ENCODE measurements around the gene CACNG4.

The CACNG4 gene

DNA sequence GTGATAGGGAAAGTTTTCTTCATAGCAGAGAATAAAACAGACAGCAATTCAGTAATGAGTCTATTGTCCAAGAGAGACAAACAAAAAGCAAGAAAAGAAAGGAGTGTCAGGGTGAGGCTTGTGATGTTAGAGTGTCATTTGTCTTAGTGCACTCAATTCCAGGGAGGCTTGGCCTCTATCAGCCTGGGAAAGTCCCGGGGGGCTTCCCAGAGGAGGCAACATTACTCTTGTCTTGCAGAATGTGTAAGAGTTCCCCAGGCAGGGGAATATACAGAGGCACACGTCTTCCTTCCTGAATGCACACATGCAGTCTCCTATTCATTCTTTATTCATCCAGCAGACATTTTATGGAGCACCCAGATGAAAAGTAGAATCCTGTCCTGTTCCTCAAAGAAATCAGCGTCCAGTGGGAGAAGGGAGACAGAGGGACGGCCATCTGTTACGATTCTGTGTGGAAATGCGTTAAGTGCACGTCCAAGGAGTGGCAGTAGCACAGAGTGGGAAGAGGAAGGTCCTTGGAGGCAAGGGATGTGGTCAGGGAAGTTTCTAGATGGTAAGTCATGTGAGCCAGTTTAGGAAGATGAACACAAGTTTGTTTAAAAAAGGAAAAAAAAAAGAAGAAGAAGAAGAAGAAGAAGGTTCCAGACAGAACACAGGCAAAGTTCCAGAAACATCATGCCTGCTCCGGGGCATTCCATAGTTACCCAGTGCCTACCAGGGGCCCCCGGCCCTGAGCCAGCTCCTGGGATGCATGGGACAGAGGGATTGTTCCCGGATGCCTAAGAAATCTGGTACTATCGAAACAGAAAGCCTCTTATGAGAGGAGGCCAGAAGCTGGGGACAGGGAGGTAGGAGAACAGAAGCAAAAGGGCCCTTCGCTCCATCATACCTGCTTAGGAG is 21.1 kb downstream of the CACNG4 start:
- no peak for DNase-seq (ENCODE audit: low read depth)

GRCh38 chr17:66986659-66987058 is 22.2 kb downstream of the CACNG4 start:
- no peak for DNase-seq (ENCODE audit: low read depth)

DNA sequence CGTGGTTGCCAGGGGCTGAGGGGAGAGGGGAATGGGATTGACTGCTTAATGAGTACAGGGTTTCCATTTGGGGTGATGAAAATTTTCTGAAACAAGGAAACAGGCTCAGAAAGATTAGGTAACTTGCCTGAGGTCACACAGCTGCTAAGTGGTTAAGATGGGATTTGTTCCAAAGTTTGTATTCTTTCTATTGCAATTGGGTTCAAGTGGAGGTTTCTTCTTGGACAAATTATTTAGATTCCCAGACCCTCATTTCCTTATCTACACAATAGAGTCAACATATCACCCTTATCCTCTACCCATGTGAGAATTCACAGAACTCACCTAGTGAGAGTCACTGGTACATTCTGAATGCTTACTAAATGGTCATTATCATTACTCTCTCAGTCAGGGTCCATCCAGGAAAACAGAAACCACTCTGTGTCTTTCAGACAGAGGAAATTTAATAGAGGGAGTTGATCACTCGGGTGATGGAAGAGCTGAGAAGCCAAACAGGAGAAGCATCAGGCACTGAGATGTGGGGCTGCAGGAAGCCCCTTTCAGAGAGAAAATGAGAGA is 22.6 kb downstream of the CACNG4 start:
- no peak for DNase-seq (ENCODE audit: low read depth)

GRCh38 chr17:66988069-66988798 is 23.7 kb downstream of the CACNG4 start:
- DNase-seq (ENCODE audit: low read depth), result no peak

DNA sequence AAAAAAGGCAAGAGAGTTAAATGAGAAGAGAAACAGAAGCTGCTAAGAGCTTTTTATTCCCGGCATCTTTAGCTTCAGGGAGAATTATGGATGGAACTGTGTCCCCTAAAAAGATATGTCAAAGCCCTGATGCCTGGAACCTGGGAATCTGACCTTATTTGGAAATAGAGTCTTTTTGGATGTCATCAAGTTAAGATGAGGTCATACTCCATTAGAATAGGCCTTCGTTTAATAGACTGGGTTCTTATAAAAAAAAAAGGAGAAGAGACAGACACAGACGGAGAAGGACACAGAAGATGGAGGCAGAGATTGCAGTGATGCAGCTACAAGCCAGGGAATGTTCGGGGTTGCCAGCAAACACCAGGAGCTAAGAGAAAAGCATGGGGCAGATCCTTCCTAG is 24.6 kb downstream of the CACNG4 start:
- DNase-seq (ENCODE audit: low read depth), result no peak

GRCh38 chr17:66989579-66989978 is 25.1 kb downstream of the CACNG4 start:
- no peak for DNase-seq (ENCODE audit: low read depth)

- DNase-seq (ENCODE audit: low read depth), result no peak
Measured at GRCh38 chr17:66990047-66990446, 25.5 kb downstream of the CACNG4 start.

GRCh38 chr17:66992911-66993442 is 28.5 kb downstream of the CACNG4 start:
- no peak for DNase-seq (ENCODE audit: low read depth)

DNA sequence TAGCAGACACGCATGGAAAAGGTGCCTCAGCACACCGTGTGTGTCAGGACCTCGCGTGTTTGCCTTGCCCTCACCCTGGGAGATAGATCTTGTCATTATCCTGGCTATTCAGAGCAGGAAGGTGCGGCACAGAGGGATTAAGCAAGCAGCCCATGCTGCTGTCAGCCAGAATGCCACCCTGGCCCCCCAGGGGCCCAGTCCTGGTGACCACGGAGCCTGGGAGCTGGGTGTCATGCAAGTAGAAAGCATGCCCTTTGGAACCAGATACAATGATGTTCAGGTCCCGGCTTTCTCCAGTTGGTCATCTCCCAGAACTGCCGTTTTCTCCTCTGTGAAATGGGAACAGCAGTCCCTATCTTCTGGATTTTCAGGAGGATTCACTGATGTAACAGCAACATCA is 29.9 kb downstream of the CACNG4 start:
- no peak for DNase-seq (ENCODE audit: low read depth)

DNA sequence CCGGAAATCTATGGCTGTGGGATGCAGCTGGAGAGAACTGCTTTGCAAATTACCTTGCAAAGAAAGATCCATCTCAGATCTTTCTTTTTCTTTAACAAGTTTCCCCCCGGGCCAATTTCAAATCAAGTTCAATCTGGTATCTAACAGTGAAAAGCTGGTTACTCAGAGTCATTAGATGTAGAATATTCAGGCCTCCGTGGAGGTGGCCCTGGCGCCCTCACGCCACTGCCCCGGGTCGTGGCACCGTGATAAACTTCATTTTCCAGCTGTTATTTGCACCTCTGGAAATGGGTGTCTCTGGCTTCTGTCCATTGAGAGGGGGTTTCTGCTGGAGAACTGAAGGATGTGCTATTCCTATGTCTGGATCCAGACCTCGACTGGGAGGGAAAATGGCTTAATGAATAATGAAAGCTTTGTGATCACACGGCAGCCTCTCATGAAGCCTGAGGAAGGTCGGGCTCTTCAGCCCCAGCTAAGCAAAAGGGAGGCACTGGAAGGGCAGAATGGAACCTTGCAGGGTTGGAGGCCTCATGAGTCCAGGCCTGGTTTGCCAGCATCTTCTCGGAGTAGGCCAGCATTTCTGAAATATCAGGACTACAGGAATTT is 30.5 kb downstream of the CACNG4 start:
- no peak for DNase-seq (ENCODE audit: low read depth)

- no peak for DNase-seq (ENCODE audit: low read depth)
Measured at GRCh38 chr17:66995944-66996343, 31.4 kb downstream of the CACNG4 start.

DNA sequence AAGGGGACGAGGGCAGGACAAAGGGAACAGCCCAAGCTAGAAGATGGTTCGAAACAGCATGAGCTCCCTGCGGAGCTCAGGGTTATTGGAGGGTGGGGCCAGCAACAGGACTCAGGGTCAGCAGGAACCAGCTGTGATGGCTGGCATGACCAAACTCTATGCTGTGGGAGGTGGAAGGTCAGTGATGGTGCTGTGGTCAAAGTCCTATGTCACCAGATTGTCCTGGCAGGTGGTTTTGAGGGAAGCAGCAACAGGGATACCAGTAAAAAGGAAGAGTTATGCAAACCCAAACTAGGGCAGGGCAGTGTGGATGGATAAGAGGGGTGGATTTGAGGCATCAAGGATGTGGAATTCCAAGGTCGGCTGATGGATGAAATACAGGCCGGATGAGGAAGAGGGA is 32.4 kb downstream of the CACNG4 start:
- DNase-seq (ENCODE audit: low read depth), result no peak

DNA sequence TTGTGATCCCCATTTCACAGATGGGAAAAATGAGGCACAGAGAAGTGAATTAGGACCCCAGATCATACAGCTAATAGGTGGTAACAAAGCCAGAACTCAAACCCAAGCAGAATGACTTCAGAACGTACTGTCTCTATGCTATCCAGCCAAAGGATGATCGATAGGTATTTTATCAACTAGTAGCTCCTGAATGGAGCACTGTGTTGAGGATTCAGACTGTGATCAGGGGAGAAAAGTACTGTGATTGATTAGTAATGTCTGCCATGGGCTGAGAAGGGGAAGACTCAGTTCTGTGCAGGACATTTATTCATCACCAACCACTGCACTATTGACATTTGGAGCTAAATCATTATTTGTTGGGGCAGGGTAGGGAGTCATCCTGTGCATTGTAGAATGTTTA is 38.7 kb downstream of the CACNG4 start:
- no peak for DNase-seq (ENCODE audit: low read depth)

- DNase-seq (ENCODE audit: low read depth), result no peak
Measured at GRCh38 chr17:67004181-67004580, 39.7 kb downstream of the CACNG4 start.

GRCh38 chr17:67007266-67007665 is 42.8 kb downstream of the CACNG4 start:
- no peak for DNase-seq (ENCODE audit: low read depth)

- DNase-seq (ENCODE audit: low read depth), result no peak
Measured at GRCh38 chr17:67008101-67008500, 43.6 kb downstream of the CACNG4 start.

- no peak for DNase-seq (ENCODE audit: low read depth)
Measured at GRCh38 chr17:67011527-67012175, 47.1 kb downstream of the CACNG4 start.

- no peak for DNase-seq (ENCODE audit: low read depth)
Measured at GRCh38 chr17:67013891-67014290, 49.4 kb downstream of the CACNG4 start.

- DNase-seq (ENCODE audit: low read depth), result no peak
Measured at GRCh38 chr17:67015001-67015400, 50.5 kb downstream of the CACNG4 start.

DNA sequence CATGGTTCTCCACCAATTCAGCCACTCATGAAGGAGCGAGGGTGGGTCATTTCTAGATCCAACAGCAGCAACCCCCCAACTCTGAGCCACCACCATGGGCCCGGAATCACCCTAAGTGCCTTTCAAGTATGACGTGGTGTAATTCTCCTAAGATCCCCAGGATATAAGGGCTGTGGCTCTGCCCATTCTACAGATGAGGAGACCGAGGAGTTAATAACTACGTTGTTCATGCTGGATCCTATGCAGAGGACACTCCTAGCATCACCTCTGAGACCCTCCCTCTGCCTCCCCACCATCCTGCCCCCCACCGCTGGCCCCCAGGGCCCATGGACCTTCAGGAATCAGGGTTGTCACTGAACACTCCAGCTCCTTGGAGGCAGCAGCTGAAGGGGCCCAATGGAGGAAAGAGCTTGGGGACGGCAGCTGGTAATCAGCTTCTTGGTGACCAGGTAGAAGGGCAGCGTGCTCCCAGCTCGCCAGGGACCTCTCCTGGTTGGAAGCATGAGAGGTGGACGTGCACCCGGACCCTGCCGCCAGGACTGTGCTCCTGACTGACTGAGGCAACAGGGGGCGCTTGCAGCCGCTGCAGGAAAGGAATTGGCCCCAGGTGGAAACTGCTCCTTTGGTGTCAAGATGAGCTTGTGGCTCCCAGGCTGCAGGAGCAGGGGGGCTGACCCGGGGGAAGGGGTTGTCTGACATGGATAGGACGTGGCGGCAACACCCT is 51.7 kb downstream of the CACNG4 start:
- DNase-seq (ENCODE audit: low read depth), result no peak

DNA sequence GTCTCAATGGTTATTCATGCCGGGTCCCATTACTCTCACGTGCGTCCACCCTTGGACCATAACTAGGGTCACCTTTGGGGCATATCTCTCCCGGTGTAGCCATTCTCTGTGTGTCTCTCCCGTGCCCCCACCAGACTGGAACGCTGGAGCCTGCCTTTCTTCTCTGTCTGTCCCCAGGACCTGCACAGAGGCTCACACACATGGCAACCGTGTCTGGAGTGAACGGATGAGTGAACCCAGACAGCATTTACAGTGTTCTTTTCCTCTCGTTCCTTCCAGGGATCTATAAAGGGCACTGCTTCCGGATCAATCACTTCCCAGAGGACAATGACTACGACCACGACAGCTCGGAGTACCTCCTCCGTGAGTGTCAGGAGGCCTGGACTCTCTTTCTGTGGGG is 53.4 kb downstream of the CACNG4 start:
- no peak for DNase-seq (ENCODE audit: low read depth)
